SU-DHL-6 (cell line): ENCODE results near the gene FBXO44.

Experiments
- H2AFZ ChIP-seq: fragments of 200-600 bp; sonication (generic); 2 replicates; pipeline ENCODE4 v1.6.1; 2014; ENCODE audit warnings: low read depth, mild to moderate bottlenecking, moderate library complexity, mixed read lengths, antibody characterized with exemption, low read length; ENCODE audit not compliant: severe bottlenecking
- H3F3A ChIP-seq: fragments of 200-600 bp; shearing (Covaris generic); 2 replicates; pipeline ENCODE4 v1.6.0; 2016; ENCODE audit warnings: antibody characterized with exemption, mild to moderate bottlenecking; ENCODE audit not compliant: insufficient read depth
- H3K27ac ChIP-seq: fragments of 200-600 bp; sonication (generic); 2 replicates; pipeline ENCODE4 v1.5.1; 2016; ENCODE audit warnings: low read depth, mild to moderate bottlenecking, low read length, moderate library complexity, mixed read lengths
- H3K27me3 ChIP-seq: fragments of 200-600 bp; sonication (generic), shearing (Covaris generic); 2 replicates; pipeline ENCODE4 v1.6.0; 2014; ENCODE audit warnings: mild to moderate bottlenecking, low read length
- H3K36me3 ChIP-seq: fragments of 200-600 bp; sonication (generic); 2 replicates; pipeline ENCODE4 v1.6.1; 2014; ENCODE audit warnings: mild to moderate bottlenecking, low read length, mixed read lengths
- H3K4me2 ChIP-seq: fragments of 300-600, 200-600 bp; shearing (Covaris generic), sonication (generic); 2 replicates; pipeline ENCODE4 v1.6.0; 2014; ENCODE audit warnings: low read length, low read depth, mild to moderate bottlenecking; ENCODE audit not compliant: poor library complexity, severe bottlenecking
- H3K4me3 ChIP-seq: fragments of 200-600 bp; sonication (generic); 2 replicates; pipeline ENCODE4 v1.5.1; 2014; ENCODE audit warnings: antibody characterized with exemption, low read length, mild to moderate bottlenecking, mixed read lengths; ENCODE audit not compliant: insufficient read depth, poor library complexity, severe bottlenecking
- H3K79me2 ChIP-seq: fragments of 200-600 bp; sonication (generic); 2 replicates; pipeline ENCODE4 v1.6.1; 2014; ENCODE audit warnings: mild to moderate bottlenecking, low read length, moderate library complexity; ENCODE audit not compliant: insufficient read depth
- H3K9ac ChIP-seq: fragments of 200-600 bp; sonication (generic); 2 replicates; pipeline ENCODE4 v1.7.0; 2014; ENCODE audit warnings: mild to moderate bottlenecking, low read length
- H3K9me2 ChIP-seq: fragments of 200-600 bp; sonication (generic); replicated peaks from 2 replicates; pipeline ENCODE4 v1.6.1; 2014; ENCODE audit warnings: low read length; ENCODE audit not compliant: insufficient read depth
- H3K9me3 ChIP-seq: fragments of 200-600 bp; sonication (generic); 2 replicates; pipeline ENCODE4 v1.6.1; 2014; ENCODE audit warnings: low read length, mixed read lengths; ENCODE audit not compliant: insufficient read depth
- H4K20me1 ChIP-seq: fragments of 200-600 bp; sonication (generic); 2 replicates; pipeline ENCODE4 v1.6.1; 2014; ENCODE audit warnings: low read depth, mild to moderate bottlenecking, antibody characterized with exemption, low read length, moderate library complexity, mixed read lengths
- CTCF ChIP-seq: fragments of 200-600 bp; sonication (generic); IDR thresholded peaks from one replicate; pipeline ENCODE4 v1.5.1; 2017; ENCODE audit warnings: antibody characterized with exemption, mild to moderate bottlenecking, low read length, moderate library complexity; ENCODE audit not compliant: insufficient read depth, poor library complexity, severe bottlenecking
- EZH2phosphoT487 ChIP-seq: fragments of 200-600 bp; sonication (generic), shearing (Covaris generic); conservative IDR thresholded peaks from 2 replicates; pipeline ENCODE4 v1.6.1; 2018; ENCODE audit warnings: mild to moderate bottlenecking, antibody characterized with exemption, low read length, moderate library complexity, mixed read lengths

FBXO44 gene

GRCh38 chr1:11615090-11615489, 39.6 kb upstream of the FBXO44 start:
- H3K9ac ChIP-seq, result no peak overlapping the region
- H3K27me3 ChIP-seq, result 0 out of 2 replicates have a peak, but pooled peaks cover 3% of the 10 kb centered on the region

GRCh38 chr1:11616766-11617165, 37.9 kb upstream of the FBXO44 start:
- Histone ChIP-seq H3F3A (no peaks in the 10 kb centered on the region), H4K20me1 (no peaks in the 10 kb centered on the region), H2AFZ (no peak overlapping the region), H3K27ac (no peak overlapping the region), H3K9ac (no peak overlapping the region), H3K79me2 (no peaks in the 10 kb centered on the region), H3K36me3 (no peaks in the 10 kb centered on the region), H3K4me2 (no peak overlapping the region), H3K4me3 (no peak overlapping the region), H3K9me3 (no peaks in the 10 kb centered on the region; the same call in 1 of the 2 replicates), H3K9me2 (no peaks in the 10 kb centered on the region), H3K27me3 (0 out of 2 replicates have a peak, but pooled peaks cover 3% of the 10 kb centered on the region)
- TF ChIP-seq CTCF (no peak), EZH2phosphoT487 (no peak)

More at GRCh38 chr1:11615090-11615489, 39.6 kb upstream of the FBXO44 start:
- H2AFZ ChIP-seq, result no peak overlapping the region
- no peaks in the 10 kb centered on the region for H3K9me2 ChIP-seq
- no peaks in the 10 kb centered on the region for H3K79me2 ChIP-seq
- H3K36me3 ChIP-seq, result no peaks in the 10 kb centered on the region
- H3K4me3 ChIP-seq, result no peak overlapping the region
- H3K9me3 ChIP-seq, result no peaks in the 10 kb centered on the region; the same call in 1 of the 2 replicates
- H3K4me2 ChIP-seq, result no peak overlapping the region
- H3F3A ChIP-seq, result no peaks in the 10 kb centered on the region
- no peaks in the 10 kb centered on the region for H4K20me1 ChIP-seq
- no peak overlapping the region for H3K27ac ChIP-seq
- no peak for TF ChIP-seq CTCF
- no peak for TF ChIP-seq EZH2phosphoT487

GRCh38 chr1:11617314-11617713, 37.4 kb upstream of the FBXO44 start:
- TF ChIP-seq EZH2phosphoT487, result no peak
- no peak for TF ChIP-seq CTCF

More at GRCh38 chr1:11617314-11617713, 37.4 kb upstream of the FBXO44 start:
- no peaks in the 10 kb centered on the region; the same call in 1 of the 2 replicates for H3K9me3 ChIP-seq
- H3K9me2 ChIP-seq, result no peaks in the 10 kb centered on the region
- no peaks in the 10 kb centered on the region for H4K20me1 ChIP-seq
- no peaks in the 10 kb centered on the region for H3F3A ChIP-seq
- H3K27me3 ChIP-seq, result 0 out of 2 replicates have a peak, but pooled peaks cover 3% of the 10 kb centered on the region
- H3K36me3 ChIP-seq, result no peaks in the 10 kb centered on the region
- no peak overlapping the region for H3K4me2 ChIP-seq
- no peak overlapping the region for H2AFZ ChIP-seq
- no peak overlapping the region for H3K4me3 ChIP-seq
- no peak overlapping the region for H3K27ac ChIP-seq
- H3K79me2 ChIP-seq, result no peaks in the 10 kb centered on the region
- no peak overlapping the region for H3K9ac ChIP-seq
